Trophoblast cell (in vitro differentiated cells and primary cell): ENCODE measurements around the gene PPAT.
A peak's percentile ranks its signal among the peaks of the same experiment; 100 is the strongest.

ENCODE experiments used
- DNase-seq, 2 donors: peaks; one replicate each; pipeline ENCODE4 v3.0.0-alpha.2; 2016
- H2AFZ ChIP-seq: 2 replicates; pipeline ENCODE4 v1.6.1; 2013; ENCODE audit warnings: low read length, moderate library complexity, mild to moderate bottlenecking; ENCODE audit not compliant: insufficient read depth, poor library complexity
- H2AK5ac ChIP-seq: 2 replicates; pipeline ENCODE4 v1.6.1; 2013; ENCODE audit warnings: mild to moderate bottlenecking, low read length
- H2BK120ac ChIP-seq: 2 replicates; pipeline ENCODE4 v1.6.1; 2013; ENCODE audit warnings: low read length, mild to moderate bottlenecking, moderate library complexity; ENCODE audit not compliant: insufficient read depth, poor library complexity
- H2BK12ac ChIP-seq: 2 replicates; pipeline ENCODE4 v1.6.1; 2013; ENCODE audit warnings: mild to moderate bottlenecking, low read length, moderate library complexity
- H2BK5ac ChIP-seq: 2 replicates; pipeline ENCODE4 v1.6.1; 2013; ENCODE audit warnings: low read length, low read depth, moderate library complexity, mild to moderate bottlenecking; ENCODE audit not compliant: poor library complexity
- H3K14ac ChIP-seq: 2 replicates; pipeline ENCODE4 v1.6.1; 2013; ENCODE audit warnings: mild to moderate bottlenecking, low read length
- H3K18ac ChIP-seq: 2 replicates; pipeline ENCODE4 v1.6.1; 2013; ENCODE audit warnings: mild to moderate bottlenecking, low read length
- H3K23ac ChIP-seq: 2 replicates; pipeline ENCODE4 v1.6.1; 2013; ENCODE audit warnings: low read length
- H3K27ac ChIP-seq: 2 replicates; pipeline ENCODE4 v1.5.1; 2013; ENCODE audit warnings: low read depth, mild to moderate bottlenecking, inconsistent platforms, low read length, moderate library complexity
- H3K27me3 ChIP-seq: 2 replicates; pipeline ENCODE4 v1.6.1; 2013; ENCODE audit warnings: inconsistent platforms, mild to moderate bottlenecking, low read length, moderate library complexity; ENCODE audit not compliant: insufficient read depth
- H3K36me3 ChIP-seq, 2 experiments: 1 replicate in 1 of 2; 2 replicates in 1 of 2; pipeline ENCODE4 v1.6.1; 2013; ENCODE audit warnings: low read length in 2 of 2, mild to moderate bottlenecking in 2 of 2, moderate library complexity in 1 of 2; ENCODE audit not compliant: insufficient read depth in 2 of 2, control insufficient read depth in 1 of 2
- H3K4ac ChIP-seq: 2 replicates; pipeline ENCODE4 v1.6.1; 2013; ENCODE audit warnings: low read depth, mild to moderate bottlenecking, low read length, moderate library complexity
- H3K4me1 ChIP-seq, 2 experiments: 1 replicate in 1 of 2; 2 replicates in 1 of 2; pipeline ENCODE4 v1.6.1; 2013; ENCODE audit warnings: low read length in 2 of 2, mild to moderate bottlenecking in 2 of 2, moderate library complexity in 1 of 2; ENCODE audit not compliant: insufficient read depth in 2 of 2, control insufficient read depth in 1 of 2
- H3K4me2 ChIP-seq: 2 replicates; pipeline ENCODE4 v1.6.1; 2013; ENCODE audit warnings: inconsistent platforms, mild to moderate bottlenecking, low read length, moderate library complexity
- H3K4me3 ChIP-seq: 2 replicates; pipeline ENCODE4 v1.5.1; 2013; ENCODE audit warnings: mild to moderate bottlenecking, low read depth, low read length, inconsistent platforms
- H3K79me1 ChIP-seq: one replicate; pipeline ENCODE4 v1.6.1; 2013; ENCODE audit warnings: low read length
- H3K79me2 ChIP-seq: 2 replicates; pipeline ENCODE4 v1.6.1; 2013; ENCODE audit warnings: low read length, mild to moderate bottlenecking; ENCODE audit not compliant: control insufficient read depth, insufficient read depth, poor library complexity
- H3K9ac ChIP-seq: 2 replicates; pipeline ENCODE4 v1.6.1; 2013; ENCODE audit warnings: mild to moderate bottlenecking, low read length
- H3K9me3 ChIP-seq: 2 replicates; pipeline ENCODE4 v1.6.1; 2013; ENCODE audit warnings: low read depth, mild to moderate bottlenecking, control low read depth, inconsistent platforms, low read length; ENCODE audit not compliant: insufficient read depth
- H4K12ac ChIP-seq: 2 replicates; pipeline ENCODE4 v1.6.1; 2013; ENCODE audit warnings: low read depth, mild to moderate bottlenecking, low read length, moderate library complexity
- H4K8ac ChIP-seq: 2 replicates; pipeline ENCODE4 v1.6.1; 2013; ENCODE audit warnings: low read depth, mild to moderate bottlenecking, low read length, moderate library complexity
- H4K91ac ChIP-seq: one replicate; pipeline ENCODE4 v1.6.1; 2013; ENCODE audit warnings: low read depth, mild to moderate bottlenecking, low read length, moderate library complexity
- WGBS: extraction: QIAGEN DNeasy Blood & Tissue Kit; methylation state at CpG from one replicate; pipeline ENCODE4 v1.1.7; 2013; ENCODE audit warnings: missing lambda C conversion rate; ENCODE audit not compliant: insufficient read length, insufficient coverage; ENCODE audit errors: extremely low coverage; 5-methylcytosine and 5-hydroxymethylcytosine counted together

PPAT gene

DNA sequence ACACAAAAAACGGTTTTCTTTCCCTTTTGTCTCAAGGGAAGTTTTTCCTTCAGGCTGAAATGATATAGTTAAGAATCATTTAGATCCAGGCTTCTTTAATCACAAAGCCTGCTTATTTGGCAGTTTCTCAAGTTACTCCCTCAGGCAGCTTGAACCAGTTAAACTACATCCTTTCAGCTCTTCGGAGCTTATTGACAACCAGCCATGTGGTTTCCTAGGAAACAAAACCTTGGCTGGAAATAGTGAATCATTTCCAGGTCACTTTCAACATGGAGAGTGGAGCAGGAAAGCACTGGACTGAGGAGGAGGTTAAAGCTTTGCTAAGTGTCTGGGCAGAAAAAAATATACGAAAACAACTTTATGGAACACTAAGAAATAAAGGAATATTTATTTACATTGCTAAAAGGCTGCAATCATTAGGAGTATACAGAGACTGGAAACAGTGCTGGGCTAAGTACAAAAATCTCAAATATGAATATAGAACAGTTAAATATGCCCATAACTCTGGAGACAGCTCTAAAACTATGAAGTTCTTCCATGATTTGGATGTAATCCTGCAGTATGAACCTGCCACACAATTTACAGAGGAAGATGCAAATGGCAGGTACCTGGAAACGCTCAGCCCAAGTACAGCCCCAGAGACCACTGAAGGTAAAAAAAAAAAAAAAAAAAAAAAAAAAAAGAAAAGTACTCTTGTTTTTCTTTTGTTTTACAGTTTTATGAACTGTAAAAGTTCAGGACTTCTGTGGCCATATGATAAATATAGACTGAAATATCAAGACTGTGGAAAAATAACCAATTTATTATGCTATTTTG, 25.0 kb downstream of the PPAT start:
- no peak overlapping the region for H2AK5ac ChIP-seq
- H3K9ac ChIP-seq: no peak overlapping the region
- H3K4me1 ChIP-seq: peaks cover 2 to 3% of the 10 kb centered on the region in 2 experiments
- no peaks in the 10 kb centered on the region for H3K79me2 ChIP-seq
- peak; percentile 91 to 99 for DNase-seq
- H2AFZ ChIP-seq: no peak overlapping the region
- no peaks in the 10 kb centered on the region for H3K79me1 ChIP-seq
- WGBS: no CpG with 5 or more reads among the region's 4 CpGs
- no peak overlapping the region for H3K4me3 ChIP-seq
- no peaks in the 10 kb centered on the region for H3K9me3 ChIP-seq
- H3K4ac ChIP-seq: no peak overlapping the region
- peaks cover under 1 to 1% of the 10 kb centered on the region in 2 experiments for H3K36me3 ChIP-seq
- no peak overlapping the region for H2BK5ac ChIP-seq
- no peak overlapping the region for H3K14ac ChIP-seq
- no peak overlapping the region for H4K91ac ChIP-seq
- no peaks in the 10 kb centered on the region for H3K27me3 ChIP-seq
- no peak overlapping the region for H2BK12ac ChIP-seq
- H4K12ac ChIP-seq: no peak overlapping the region
- no peak overlapping the region for H3K23ac ChIP-seq
- H2BK120ac ChIP-seq: no peak overlapping the region
- no peak overlapping the region for H3K18ac ChIP-seq
- H3K27ac ChIP-seq: peak overlapping the region; percentile 76
- H3K4me2 ChIP-seq: peak overlapping the region; percentile 63
- H4K8ac ChIP-seq: no peak overlapping the region

GRCh38 chr4:56409511-56410090, 25.8 kb downstream of the PPAT start:
- Histone ChIP-seq H3K4me2 (no peak overlapping the region), H3K18ac (no peak overlapping the region), H3K27ac (no peak overlapping the region), H3K9ac (no peak overlapping the region), H3K4me3 (no peak overlapping the region), H3K14ac (no peak overlapping the region), H3K23ac (no peak overlapping the region), H3K36me3 (peaks cover 3 to 4% of the 10 kb centered on the region in 2 experiments), H2BK12ac (no peak overlapping the region), H3K4ac (no peak overlapping the region), H2BK5ac (no peak overlapping the region), H3K79me1 (no peaks in the 10 kb centered on the region), H3K27me3 (no peaks in the 10 kb centered on the region), H3K4me1 (peaks cover 2 to 3% of the 10 kb centered on the region in 2 experiments), H2AK5ac (no peak overlapping the region), H4K91ac (no peak overlapping the region), H3K79me2 (no peaks in the 10 kb centered on the region), H2BK120ac (no peak overlapping the region), H4K12ac (no peak overlapping the region), H2AFZ (no peak overlapping the region), H3K9me3 (no peaks in the 10 kb centered on the region), H4K8ac (no peak overlapping the region)
- WGBS: no CpG with 5 or more reads among the region's 1 CpG
- no peak for DNase-seq

DNA sequence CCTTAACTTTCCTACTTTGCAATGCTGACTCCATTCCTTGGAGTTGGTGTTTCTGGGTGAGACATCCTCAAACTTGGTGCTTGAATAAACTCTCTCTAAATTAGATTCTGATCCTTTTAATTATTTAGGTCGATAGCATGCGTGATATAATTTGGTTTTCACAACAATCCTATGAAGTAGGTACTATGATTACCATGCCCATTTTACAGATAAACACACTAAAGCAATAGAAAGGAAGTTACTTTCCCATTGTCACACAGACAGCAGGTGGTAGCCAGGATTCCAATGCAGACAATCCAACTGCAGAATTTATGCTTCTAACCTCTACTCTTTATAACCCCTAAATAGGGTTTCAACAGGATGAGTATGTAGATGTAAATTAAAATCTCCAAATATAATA, 26.4 kb downstream of the PPAT start:
- Histone ChIP-seq H3K27me3 (no peaks in the 10 kb centered on the region), H2AK5ac (no peak overlapping the region), H4K91ac (no peak overlapping the region), H3K4me3 (no peak overlapping the region), H2BK12ac (no peak overlapping the region), H2BK5ac (no peak overlapping the region), H2AFZ (no peak overlapping the region), H3K18ac (no peak overlapping the region), H3K79me1 (no peaks in the 10 kb centered on the region), H3K9ac (no peak overlapping the region), H2BK120ac (no peak overlapping the region), H3K36me3 (peaks cover 3 to 4% of the 10 kb centered on the region in 2 experiments), H3K4me1 (no peaks in the 10 kb centered on the region), H3K27ac (no peak overlapping the region), H3K79me2 (no peaks in the 10 kb centered on the region), H3K14ac (no peak overlapping the region), H4K12ac (no peak overlapping the region), H3K23ac (no peak overlapping the region), H3K9me3 (no peaks in the 10 kb centered on the region), H3K4me2 (no peak overlapping the region), H3K4ac (no peak overlapping the region), H4K8ac (no peak overlapping the region)
- no peak for DNase-seq
- no CpG with 5 or more reads among the region's 2 CpGs for WGBS

- no peak overlapping the region for H3K23ac ChIP-seq
- H4K91ac ChIP-seq: no peak overlapping the region
- no peaks in the 10 kb centered on the region for H3K4me1 ChIP-seq
- no peak overlapping the region for H2BK120ac ChIP-seq
- no peak overlapping the region for H3K9ac ChIP-seq
- DNase-seq: no peak
- no peak overlapping the region for H2AK5ac ChIP-seq
- H3K36me3 ChIP-seq: peaks cover 4 to 6% of the 10 kb centered on the region in 2 experiments
- no peak overlapping the region for H4K12ac ChIP-seq
- no peaks in the 10 kb centered on the region for H3K9me3 ChIP-seq
- H3K4me3 ChIP-seq: no peak overlapping the region
- H3K14ac ChIP-seq: no peak overlapping the region
- H2BK12ac ChIP-seq: no peak overlapping the region
- H3K27me3 ChIP-seq: no peaks in the 10 kb centered on the region
- H3K4me2 ChIP-seq: no peak overlapping the region
- H3K79me1 ChIP-seq: no peaks in the 10 kb centered on the region
- H2BK5ac ChIP-seq: no peak overlapping the region
- no peak overlapping the region for H3K18ac ChIP-seq
- no peak overlapping the region for H3K4ac ChIP-seq
- no peak overlapping the region for H3K27ac ChIP-seq
- H3K79me2 ChIP-seq: no peaks in the 10 kb centered on the region
- WGBS: no CpG with 5 or more reads among the region's 4 CpGs
- H4K8ac ChIP-seq: no peak overlapping the region
- no peak overlapping the region for H2AFZ ChIP-seq
Measured at GRCh38 chr4:56406151-56406550, 29.3 kb downstream of the PPAT start.
